H9 (cell line): ENCODE measurements around the gene FXYD2. TPM values are rescaled to one million over a fixed set of nuclear protein-coding genes. Genes with fewer than 3 reads are reported as not detected.

Experiments
- DNase-seq: peaks from one replicate; pipeline ENCODE4 v3.0.0-alpha.2; 2017
- H2AFZ ChIP-seq: one replicate; pipeline ENCODE4 v1.6.1; 2013; ENCODE audit warnings: mild to moderate bottlenecking, low read length, control low read depth, moderate library complexity
- H2AK5ac ChIP-seq: 2 replicates; pipeline ENCODE4 v1.6.1; 2013; ENCODE audit warnings: low read length, control low read depth, mixed read lengths; ENCODE audit not compliant: insufficient read length
- H2BK120ac ChIP-seq: one replicate; pipeline ENCODE4 v1.6.1; 2013; ENCODE audit warnings: low read depth, mild to moderate bottlenecking, low read length, control low read depth, inconsistent platforms; ENCODE audit not compliant: poor library complexity, severe bottlenecking
- H2BK12ac ChIP-seq: 2 replicates; pipeline ENCODE4 v1.6.1; 2013; ENCODE audit warnings: low read length, control low read depth, mixed read lengths, low read depth; ENCODE audit not compliant: insufficient read length
- H2BK15ac ChIP-seq: 2 replicates; pipeline ENCODE4 v1.6.1; 2013; ENCODE audit warnings: low read depth, low read length, control low read depth
- H2BK20ac ChIP-seq: one replicate; pipeline ENCODE4 v1.6.1; 2013; ENCODE audit warnings: low read depth, mild to moderate bottlenecking, low read length, control low read depth, inconsistent platforms; ENCODE audit not compliant: poor library complexity, severe bottlenecking
- H2BK5ac ChIP-seq: 2 replicates; pipeline ENCODE4 v1.6.1; 2013; ENCODE audit warnings: low read length, control low read depth, mixed read lengths; ENCODE audit not compliant: insufficient read length
- H3K14ac ChIP-seq: 2 replicates; pipeline ENCODE4 v1.6.1; 2013; ENCODE audit warnings: low read length, control low read depth; ENCODE audit not compliant: insufficient read depth
- H3K18ac ChIP-seq: 2 replicates; pipeline ENCODE4 v1.6.1; 2013; ENCODE audit warnings: low read depth, mild to moderate bottlenecking, mixed read lengths, low read length, control low read depth; ENCODE audit not compliant: insufficient read length
- H3K23ac ChIP-seq: 2 replicates; pipeline ENCODE4 v1.6.1; 2013; ENCODE audit warnings: low read length, control low read depth, mixed read lengths, low read depth; ENCODE audit not compliant: insufficient read length
- H3K23me2 ChIP-seq: 2 replicates; pipeline ENCODE4 v1.6.1; 2013; ENCODE audit warnings: low read depth, mild to moderate bottlenecking, mixed read lengths, low read length, control low read depth; ENCODE audit not compliant: insufficient read length, poor library complexity, severe bottlenecking
- H3K27ac ChIP-seq: 2 replicates; pipeline ENCODE4 v1.5.1; 2013; ENCODE audit warnings: low read length, control low read depth, mixed read lengths, low read depth; ENCODE audit not compliant: insufficient read length
- H3K27me3 ChIP-seq: 2 replicates; pipeline ENCODE4 v1.6.1; 2013; ENCODE audit warnings: low read length, control low read depth, inconsistent platforms; ENCODE audit not compliant: insufficient read depth
- H3K4ac ChIP-seq: 2 replicates; pipeline ENCODE4 v1.6.1; 2013; ENCODE audit warnings: low read depth, mild to moderate bottlenecking, control low read depth, inconsistent platforms, low read length, moderate library complexity
- H3K4me1 ChIP-seq: 2 replicates; pipeline ENCODE4 v1.6.1; 2013; ENCODE audit warnings: low read length, control low read depth, inconsistent platforms; ENCODE audit not compliant: insufficient read depth
- H3K4me2 ChIP-seq: 2 replicates; pipeline ENCODE4 v1.6.1; 2013; ENCODE audit warnings: low read length, control low read depth, mixed read lengths; ENCODE audit not compliant: insufficient read length, insufficient read depth
- H3K56ac ChIP-seq: 2 replicates; pipeline ENCODE4 v1.6.1; 2013; ENCODE audit warnings: low read depth, mild to moderate bottlenecking, mixed read lengths, low read length, control low read depth; ENCODE audit not compliant: insufficient read length
- H3K79me1 ChIP-seq: 2 replicates; pipeline ENCODE4 v1.6.1; 2013; ENCODE audit warnings: low read depth, mild to moderate bottlenecking, moderate library complexity, low read length, control low read depth, inconsistent platforms; ENCODE audit not compliant: insufficient read depth, poor library complexity, severe bottlenecking
- H3K79me2 ChIP-seq: 2 replicates; pipeline ENCODE4 v1.6.1; 2013; ENCODE audit warnings: low read length, control low read depth, inconsistent platforms; ENCODE audit not compliant: insufficient read depth
- H3K9ac ChIP-seq: 2 replicates; pipeline ENCODE4 v1.6.1; 2013; ENCODE audit warnings: low read length, control low read depth, mixed read lengths; ENCODE audit not compliant: insufficient read length; ENCODE audit errors: extremely low read depth
- H3K9me3 ChIP-seq: one replicate; pipeline ENCODE4 v1.6.1; 2013; ENCODE audit warnings: low read depth, low read length, inconsistent platforms; ENCODE audit not compliant: control insufficient read depth
- H3T11ph ChIP-seq: one replicate; pipeline ENCODE4 v1.6.1; 2013; ENCODE audit warnings: mild to moderate bottlenecking, low read length, control low read depth, inconsistent platforms
- H4K20me1 ChIP-seq: one replicate; pipeline ENCODE4 v1.6.1; 2013; ENCODE audit not compliant: control insufficient read depth, insufficient read length, insufficient read depth
- H4K5ac ChIP-seq: 2 replicates; pipeline ENCODE4 v1.6.1; 2013; ENCODE audit warnings: low read depth, mild to moderate bottlenecking, mixed read lengths, low read length, control low read depth; ENCODE audit not compliant: insufficient read length
- H4K8ac ChIP-seq: replicated peaks from 2 replicates; pipeline ENCODE4 v1.6.1; 2013; ENCODE audit warnings: low read length, control low read depth, mixed read lengths, low read depth; ENCODE audit not compliant: insufficient read length
- H4K91ac ChIP-seq: 2 replicates; pipeline ENCODE4 v1.6.1; 2013; ENCODE audit warnings: low read depth, mild to moderate bottlenecking, moderate library complexity, mixed read lengths, low read length, control low read depth; ENCODE audit not compliant: insufficient read length
- H3K27ac Mint-ChIP-seq, 3 experiments: 2 replicates in 2 of 3; 3 replicates in 1 of 3; pipeline ENCODE4 v1.8.0; 2020 to 2021; ENCODE audit warnings: mixed read lengths in 3 of 3, mild to moderate bottlenecking in 1 of 3, moderate library complexity in 1 of 3
- H3K27me3 Mint-ChIP-seq: 2 replicates; pipeline ENCODE4 v1.8.0; 2021; ENCODE audit warnings: low read depth, mild to moderate bottlenecking, moderate library complexity, mixed read lengths
- H3K36me3 Mint-ChIP-seq, 3 experiments: 2 replicates in 2 of 3; 3 replicates in 1 of 3; pipeline ENCODE4 v1.8.0; 2020 to 2021; ENCODE audit warnings: low read depth in 3 of 3, mixed read lengths in 3 of 3; ENCODE audit not compliant: insufficient read depth in 1 of 3
- H3K4me1 Mint-ChIP-seq, 2 experiments: 2 replicates each; pipeline ENCODE4 v1.8.0; 2020; ENCODE audit warnings: mixed read lengths in 2 of 2
- H3K4me3 Mint-ChIP-seq, 2 experiments: 2 replicates in 1 of 2; 3 replicates in 1 of 2; pipeline ENCODE4 v1.8.0; 2020 to 2021; ENCODE audit warnings: mild to moderate bottlenecking in 2 of 2, mixed read lengths in 2 of 2, moderate library complexity in 1 of 2
- H3K9me3 Mint-ChIP-seq, 2 experiments: 2 replicates in 1 of 2; 3 replicates in 1 of 2; pipeline ENCODE4 v1.8.0; 2020; ENCODE audit warnings: mild to moderate bottlenecking in 2 of 2, mixed read lengths in 2 of 2, moderate library complexity in 1 of 2
- CTCF ChIP-seq: fragments of 200-600 bp; sonication (generic); conservative IDR thresholded peaks from 3 replicates; pipeline ENCODE4 v1.8.0; 2021; ENCODE audit warnings: antibody characterized with exemption, mild to moderate bottlenecking
- WGBS: extraction: QIAGEN DNeasy Blood & Tissue Kit; methylation state at CpG from one replicate; pipeline ENCODE4 v1.1.7; 2013; ENCODE audit warnings: missing lambda C conversion rate, low lambda C conversion rate, mixed read lengths; ENCODE audit not compliant: insufficient read length; ENCODE audit errors: extremely low coverage; 5-methylcytosine and 5-hydroxymethylcytosine counted together
- total RNA-seq: library from RNA; stranded (reverse); gene quantifications from 2 replicates; pipeline ENCODE4 v1.2.1, GENCODE V29; 2021

The FXYD2 gene
- total RNA-seq, 1 experiment from 2014 or later: 0.79 TPM

DNA sequence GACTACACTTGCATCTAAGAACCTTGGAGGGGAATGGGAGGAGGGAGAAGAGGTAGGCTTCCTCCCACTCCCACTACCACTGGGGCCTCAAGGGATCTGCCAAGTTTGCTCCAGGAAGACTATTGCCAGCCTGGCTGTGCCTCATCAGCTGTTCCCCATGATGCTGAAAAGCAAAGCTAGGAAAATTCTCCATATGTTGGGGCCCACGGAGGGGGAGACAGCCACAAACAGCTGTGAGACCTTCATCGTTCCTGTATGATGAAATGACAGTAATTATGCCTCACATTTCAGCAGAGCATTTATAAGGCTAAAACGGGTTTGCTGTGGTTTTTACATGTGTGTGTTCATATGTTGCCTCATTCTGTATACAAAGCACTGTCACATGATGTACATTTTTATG, 34.3 kb downstream of the FXYD2 start:
- Mint-ChIP-seq H3K27me3 (peaks cover 78% of the 10 kb centered on the region), H3K9me3 (no peaks in the 10 kb centered on the region), H3K4me1 (peaks cover 9 to 24% of the 10 kb centered on the region in 2 experiments), H3K27ac (no peak overlapping the region), H3K4me3 (no peak overlapping the region), H3K36me3 (no peaks in the 10 kb centered on the region)
- no peak overlapping the region for H3T11ph ChIP-seq
- no peaks in the 10 kb centered on the region for H3K9me3 ChIP-seq
- H3K18ac ChIP-seq: no peak overlapping the region
- no peak overlapping the region for H2AK5ac ChIP-seq
- peaks cover 4% of the 10 kb centered on the region for H3K23me2 ChIP-seq
- H4K91ac ChIP-seq: no peak overlapping the region
- no peak overlapping the region for H3K14ac ChIP-seq
- no peak overlapping the region for H2BK120ac ChIP-seq
- H2BK5ac ChIP-seq: no peak overlapping the region
- peaks cover 2% of the 10 kb centered on the region for H4K20me1 ChIP-seq
- H2BK12ac ChIP-seq: no peak overlapping the region
- WGBS: no CpG with 5 or more reads among the region's 3 CpGs
- H3K4me2 ChIP-seq: no peak overlapping the region
- H2BK15ac ChIP-seq: no peak overlapping the region
- no peak overlapping the region for H4K5ac ChIP-seq
- H3K27me3 ChIP-seq: peaks cover 4% of the 10 kb centered on the region; the same call in 1 of the 2 replicates
- DNase-seq: no peak
- H3K27ac ChIP-seq: no peak overlapping the region
- no peaks in the 10 kb centered on the region for H3K79me1 ChIP-seq
- no peak overlapping the region for H4K8ac ChIP-seq
- H3K4ac ChIP-seq: no peak overlapping the region
- no peak overlapping the region for H3K9ac ChIP-seq
- H3K4me1 ChIP-seq: no peaks in the 10 kb centered on the region
- no peak overlapping the region for H3K23ac ChIP-seq
- no peaks in the 10 kb centered on the region for H3K79me2 ChIP-seq
- H2BK20ac ChIP-seq: no peak overlapping the region
- TF ChIP-seq CTCF: no peak
- no peak overlapping the region for H2AFZ ChIP-seq
- no peak overlapping the region for H3K56ac ChIP-seq
